HepG2 (cell line): Measurements from ENCODE around the gene NDE1. TPM values are rescaled to one million over a fixed set of nuclear protein-coding genes. Genes with fewer than 3 reads are reported as not detected.

Source experiments
- IKZF1 ChIP-seq: fragments of 450-650 bp; IDR thresholded peaks from 2 replicates; pipeline ENCODE4 v1.7.1; 2016
- MED8 ChIP-seq: sonication (generic); formaldehyde crosslinking; IDR thresholded peaks from 2 replicates; pipeline ENCODE4 v1.8.1; 2023; ENCODE audit warnings: mild to moderate bottlenecking, missing genetic modification reagents; ENCODE audit not compliant: insufficient replicate concordance
- POLR2G ChIP-seq: fragments of 200-400 bp; formaldehyde crosslinking; IDR thresholded peaks from 2 replicates; pipeline ENCODE4 v1.6.1; 2018; ENCODE audit warnings: mild to moderate bottlenecking, low read depth, low read length, moderate library complexity
- PRMT3 ChIP-seq: sonication (generic); formaldehyde crosslinking; IDR thresholded peaks from 2 replicates; pipeline ENCODE4 v1.8.1; 2022; ENCODE audit warnings: low read depth, mild to moderate bottlenecking, moderate library complexity, missing genetic modification reagents, borderline replicate concordance
- SP140L ChIP-seq: sonication (generic); formaldehyde crosslinking; IDR thresholded peaks from 2 replicates; pipeline ENCODE4 v1.4.0; 2020; ENCODE audit warnings: missing genetic modification reagents, borderline replicate concordance
- TFDP2 ChIP-seq: sonication (generic); formaldehyde crosslinking; IDR thresholded peaks from 2 replicates; pipeline ENCODE4 v1.4.0; 2020; ENCODE audit warnings: missing genetic modification reagents
- TMF1 ChIP-seq: sonication (generic); formaldehyde crosslinking; IDR thresholded peaks from 2 replicates; pipeline ENCODE4 v1.8.1; 2022; ENCODE audit warnings: low read depth, missing genetic modification reagents
- TOPORS ChIP-seq: sonication (generic); formaldehyde crosslinking; IDR thresholded peaks from 2 replicates; pipeline ENCODE4 v1.8.0; 2023; ENCODE audit warnings: mild to moderate bottlenecking, missing genetic modification reagents
- ZGPAT ChIP-seq: IDR thresholded peaks from 2 replicates; pipeline ENCODE4 v1.6.1; 2016; ENCODE audit warnings: mild to moderate bottlenecking
- ZHX2 ChIP-seq, 2 experiments: sonication (generic) in 1 of 2; formaldehyde crosslinking in 1 of 2; IDR thresholded peaks; 2 replicates each; pipeline versions ENCODE4 v1.6.1 to v1.9.0; 2014 to 2022; ENCODE audit warnings: antibody characterized with exemption in 1 of 2, borderline replicate concordance in 1 of 2, inconsistent platforms in 1 of 2, low read depth in 1 of 2, missing genetic modification reagents in 1 of 2
- ZNF274 ChIP-seq: sonication (generic); formaldehyde crosslinking; IDR thresholded peaks from 2 replicates; pipeline ENCODE4 v1.5.1; 2020; ENCODE audit warnings: mild to moderate bottlenecking, missing genetic modification reagents
- ZNF33B ChIP-seq: sonication (generic); formaldehyde crosslinking; IDR thresholded peaks from 2 replicates; pipeline ENCODE4 v1.5.1; 2020; ENCODE audit warnings: mild to moderate bottlenecking, missing genetic modification reagents
- ZNF34 ChIP-seq: sonication (generic); formaldehyde crosslinking; IDR thresholded peaks from 2 replicates; pipeline ENCODE4 v1.4.0; 2020; ENCODE audit warnings: mild to moderate bottlenecking, missing genetic modification reagents, borderline replicate concordance
- ZNF512B ChIP-seq: sonication (generic); formaldehyde crosslinking; IDR thresholded peaks from 2 replicates; pipeline ENCODE4 v1.5.1; 2020; ENCODE audit warnings: missing genetic modification reagents, mild to moderate bottlenecking, borderline replicate concordance
- ZNF678 ChIP-seq: sonication (generic); formaldehyde crosslinking; IDR thresholded peaks from 2 replicates; pipeline ENCODE4 v1.4.0; 2020; ENCODE audit warnings: mild to moderate bottlenecking, missing genetic modification reagents
- polyA plus RNA-seq, 8 experiments: library from polyadenylated mRNA; depleted of rRNA in 3 of 8; stranded (reverse) in 7 of 8; unstranded in 1 of 8; fragments of >200 nt; fragmentation: Illumina TruSeq in 4 of 8; extraction: Trizol in 4 of 8; gene quantifications; 2 replicates each; pipeline versions ENCODE4 v1.2.1 to v1.2.3, GENCODE V29; 2011 to 2016; ENCODE audit warnings: low read depth in 4 of 8, missing spikeins in 1 of 8, mixed read lengths in 1 of 8; ENCODE audit not compliant: insufficient read depth in 1 of 8
- total RNA-seq, 5 experiments: library from RNA; depleted of rRNA; stranded (reverse); fragments of >200 nt; fragmentation: Illumina TruSeq; extraction: Trizol; gene quantifications; 2 replicates each; pipeline ENCODE4 v1.2.3, GENCODE V29; 2016; ENCODE audit warnings: low read depth in 1 of 5

NDE1 gene
- total and polyA plus RNA-seq, 2 of the 13 experiments (the other 11 are each of a cell fraction or from before 2014, with no cell fraction given): 40.9 to 72.5 TPM

GRCh38 chr16:15650019-15650697 is at the start of gene NDE1 (continued):
- peak; percentile 96 for TF ChIP-seq TFDP2 (CRISPR knock-in tag)
- peak; percentile 79 for TF ChIP-seq POLR2G
- TF ChIP-seq ZNF512B (CRISPR knock-in tag): no peak
- TF ChIP-seq ZGPAT (CRISPR knock-in tag): peak; percentile 77; the same call in 1 of the 2 replicates
- TF ChIP-seq SP140L (CRISPR knock-in tag): no peak
- peak; percentile 17; the same call in 1 of the 2 replicates for TF ChIP-seq PRMT3 (CRISPR knock-in tag)
- peak; percentile 56; the same call in 1 of the 2 replicates for TF ChIP-seq ZNF678 (CRISPR knock-in tag)
- no peak for TF ChIP-seq ZNF34 (CRISPR knock-in tag)
- TF ChIP-seq ZHX2 (IDR thresholded peaks at IDR 0.05; ENCODE audit: low read depth): no peak
- no peak for TF ChIP-seq ZHX2 (CRISPR knock-in tag; IDR thresholded peaks at IDR 0.05; ENCODE audit: borderline replicate concordance)
- peak; percentile 83 for TF ChIP-seq TMF1 (CRISPR knock-in tag)
- TF ChIP-seq ZNF33B (CRISPR knock-in tag): peak; percentile 39
- TF ChIP-seq IKZF1: no peak
- TF ChIP-seq ZNF274 (CRISPR knock-in tag): peak; percentile 47; the same call in 1 of the 2 replicates
- 0 out of 2 replicates have a peak, but pooled peaks have one; percentile 50 for TF ChIP-seq TOPORS (CRISPR knock-in tag)
- TF ChIP-seq MED8: no peak
